A549 (cell line): ENCODE results near the gene SMAP1. TPM values are rescaled to one million over a fixed set of nuclear protein-coding genes. Genes with fewer than 3 reads are reported as not detected.

Source experiments
- ATAC-seq, 2 experiments: fragments of 200-7000 bp in 1 of 2; fragments of >200 bp in 1 of 2; cut with Nextera tagmentation in 1 of 2; cut with Tn5 transposase in 1 of 2; 3 replicates each; pipeline versions ENCODE4 v1.8.0 to v1.9.1; 2018 to 2020; ENCODE audit warnings: mild to moderate bottlenecking in 1 of 2, moderate library complexity in 1 of 2
- CTCF ChIA-PET: fragments of 300-600 bp; sonication (Branson Sonifier 250); formaldehyde crosslinking; extraction: SDS; loops from one replicate; lab custom pipeline; 2021; ENCODE audit warnings: antibody characterized with exemption, inconsistent platforms; lab: Yijun Ruan, JAX
- POLR2A ChIA-PET: fragments of 350-600 bp; formaldehyde crosslinking; extraction: SDS; loops from one replicate; lab custom pipeline; 2021; ENCODE audit warnings: antibody characterized with exemption, inconsistent platforms; lab: Yijun Ruan, JAX
- DNase-seq, 2 experiments: peaks; one replicate each; pipeline versions ENCODE4 v3.0.0 to v3.0.0-alpha.2; 2011 to 2016; ENCODE audit warnings: low read depth in 1 of 2, low spot score in 1 of 2
- FAIRE-seq: peaks from 2 replicates; lab custom pipeline; 2011; peaks lifted over from hg19 to GRCh38; lab: Jason Lieb, UNC
- H3K27ac ChIP-seq, 2 experiments: fragments of >200 bp; sonication (Bioruptor Twin); formaldehyde crosslinking; 3 replicates each; pipeline ENCODE4 v1.5.1; 2016 to 2017
- H3K4me1 ChIP-seq: fragments of >200 bp; sonication (Bioruptor Twin); formaldehyde crosslinking; 3 replicates; pipeline ENCODE4 v1.6.1; 2016
- H3K4me2 ChIP-seq: fragments of >200 bp; sonication (Bioruptor Twin); formaldehyde crosslinking; 3 replicates; pipeline ENCODE4 v1.6.1; 2016
- H3K4me3 ChIP-seq: fragments of >200 bp; sonication (Bioruptor Twin); formaldehyde crosslinking; 3 replicates; pipeline ENCODE4 v1.5.1; 2016
- H3K9me3 ChIP-seq: fragments of >200 bp; sonication (Bioruptor Twin); formaldehyde crosslinking; 3 replicates; pipeline ENCODE4 v1.6.1; 2016
- BHLHE40 ChIP-seq: IDR thresholded peaks from 2 replicates; pipeline ENCODE4 v1.6.1; 2012; ENCODE audit warnings: low read depth, low read length, inconsistent platforms
- EHMT2 ChIP-seq: fragments of 200-600 bp; sonication (generic); IDR thresholded peaks from 2 replicates; pipeline ENCODE4 v1.6.1; 2016; ENCODE audit warnings: antibody characterized with exemption, low read depth, mild to moderate bottlenecking, moderate library complexity
- FOSB ChIP-seq: fragments of 250-450 bp; sonication (Bioruptor Pico); IDR thresholded peaks from 2 replicates; pipeline ENCODE4 v1.5.0; 2020; ENCODE audit warnings: mild to moderate bottlenecking, moderate library complexity
- FOSL2 ChIP-seq, 2 experiments: fragments of 450-650 bp in 1 of 2; fragments of >200 bp in 1 of 2; sonication (Bioruptor Twin) in 1 of 2; formaldehyde crosslinking; IDR thresholded peaks; 2 replicates each; pipeline versions ENCODE4 v1.5.0 to v1.6.1; 2016 to 2020; ENCODE audit warnings: mild to moderate bottlenecking in 1 of 2, moderate library complexity in 1 of 2
- FOXS1 ChIP-seq: fragments of 250-450 bp; sonication (Bioruptor Pico); IDR thresholded peaks from 2 replicates; pipeline ENCODE4 v1.5.0; 2020; ENCODE audit warnings: mild to moderate bottlenecking, moderate library complexity
- HDAC2 ChIP-seq: fragments of 200-600 bp; sonication (generic); IDR thresholded peaks from 2 replicates; pipeline ENCODE4 v1.6.1; 2016
- HOXB13 ChIP-seq: fragments of 250-450 bp; sonication (Bioruptor Pico); IDR thresholded peaks from 2 replicates; pipeline ENCODE4 v1.5.0; 2020; ENCODE audit warnings: low read depth, mild to moderate bottlenecking, moderate library complexity
- JUN ChIP-seq, 2 experiments: fragments of >200 bp; sonication (Bioruptor Twin); formaldehyde crosslinking; IDR thresholded peaks; 2 replicates in 1 of 2; 3 replicates in 1 of 2; pipeline ENCODE4 v1.6.1; 2016 to 2017
- MAFK ChIP-seq: fragments of 450-650 bp; IDR thresholded peaks from 2 replicates; pipeline ENCODE4 v1.6.1; 2014; ENCODE audit not compliant: partially characterized antibody
- MAZ ChIP-seq: fragments of 150-350 bp; IDR thresholded peaks from 2 replicates; pipeline ENCODE4 v1.6.1; 2014; ENCODE audit warnings: antibody characterized with exemption, low read depth, low read length, borderline replicate concordance
- NPAS2 ChIP-seq: fragments of 250-450 bp; sonication (Bioruptor Pico); IDR thresholded peaks from 2 replicates; pipeline ENCODE4 v1.8.0; 2022; ENCODE audit warnings: mild to moderate bottlenecking, moderate library complexity, borderline replicate concordance
- NR3C1 ChIP-seq: fragments of >200 bp; sonication (Bioruptor Twin); formaldehyde crosslinking; IDR thresholded peaks from 3 replicates; pipeline ENCODE4 v1.6.1; 2017
- RAD21 ChIP-seq, 2 experiments: fragments of >200 bp in 1 of 2; sonication (Bioruptor Twin) in 1 of 2; formaldehyde crosslinking in 1 of 2; IDR thresholded peaks in 1 of 2; conservative IDR thresholded peaks in 1 of 2; 2 replicates in 1 of 2; 3 replicates in 1 of 2; pipeline ENCODE4 v1.6.1; 2012 to 2018; ENCODE audit warnings: inconsistent platforms in 1 of 2
- RARB ChIP-seq: fragments of 250-450 bp; sonication (Bioruptor Pico); IDR thresholded peaks from 2 replicates; pipeline ENCODE4 v1.8.0; 2021; ENCODE audit warnings: mild to moderate bottlenecking, moderate library complexity
- ZC3H11A ChIP-seq: fragments of 450-650 bp; IDR thresholded peaks from 2 replicates; pipeline ENCODE4 v1.6.1; 2014; ENCODE audit warnings: antibody characterized with exemption, mild to moderate bottlenecking
- ZNF302 ChIP-seq: fragments of 250-450 bp; sonication (Bioruptor Pico); IDR thresholded peaks from 2 replicates; pipeline ENCODE4 v1.9.0; 2021; ENCODE audit warnings: inconsistent platforms, mild to moderate bottlenecking, moderate library complexity
- WGBS: methylation state at CpG from one replicate; pipeline ENCODE4 v1.1.6; 2017; ENCODE audit errors: missing lambda C conversion rate; 5-methylcytosine and 5-hydroxymethylcytosine counted together
- polyA plus RNA-seq, 4 experiments: library from polyadenylated mRNA; depleted of rRNA in 3 of 4; stranded (reverse); fragments of >200 nt; fragmentation: RNase III in 1 of 4; extraction: RNeasy Plus Mini Kit Qiagen cat#74134 plus additional on column Dnase treatment in 1 of 4; gene quantifications; 2 replicates in 3 of 4; 3 replicates in 1 of 4; pipeline ENCODE4 v1.2.3, GENCODE V29; 2011 to 2017
- TF ChIP-seq, protein P1 (sequence below): fragments of >200 bp; sonication (Bioruptor Twin); formaldehyde crosslinking; IDR thresholded peaks from 3 replicates; pipeline ENCODE4 v1.5.1; 2016
- TF ChIP-seq, protein P2 (sequence below): IDR thresholded peaks from 2 replicates; pipeline ENCODE4 v1.6.1; 2012
- TF ChIP-seq, protein P3 (sequence below): fragments of 200-600 bp; sonication (generic); IDR thresholded peaks from 2 replicates; pipeline ENCODE4 v1.6.1; 2016; ENCODE audit warnings: antibody characterized with exemption, mild to moderate bottlenecking, moderate library complexity
- TF ChIP-seq, protein P4 (sequence below): fragments of 250-450 bp; sonication (Bioruptor Pico); IDR thresholded peaks from 2 replicates; pipeline ENCODE4 v1.5.0; 2020; ENCODE audit warnings: low read depth, mild to moderate bottlenecking, moderate library complexity

SMAP1 gene
- polyA plus RNA-seq, 2 of the 4 experiments (the other 2 are of a cell fraction) = 15.6 to 27.8 TPM

DNA sequence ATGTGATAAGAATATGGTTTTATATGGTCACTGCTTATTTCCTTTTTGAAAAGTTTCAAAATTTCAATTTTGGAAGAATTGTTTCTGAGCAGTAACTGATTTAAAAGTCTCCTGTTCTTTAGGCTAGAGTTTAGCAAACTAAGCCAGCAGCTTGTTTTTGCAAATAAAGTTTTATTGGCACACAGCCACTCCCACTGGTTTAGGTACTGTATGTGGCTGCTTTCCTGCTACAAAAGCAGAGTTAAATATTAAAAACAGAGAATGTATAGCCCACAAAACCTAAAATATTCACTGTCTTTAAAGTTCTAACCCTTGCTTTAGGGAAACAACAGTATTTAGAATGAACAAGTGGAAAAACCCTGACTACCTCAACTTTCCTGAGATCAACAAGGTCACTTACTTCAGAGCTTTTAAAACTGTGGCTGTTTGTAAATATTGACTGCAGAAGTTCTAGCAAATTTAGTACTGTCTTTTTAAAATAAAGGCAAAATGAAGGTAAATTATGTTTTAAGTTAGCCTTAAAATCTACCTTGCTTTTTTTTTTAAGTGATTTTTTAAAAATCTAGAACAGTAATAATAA, 185.1 kb downstream of the SMAP1 start:
- FAIRE-seq (no peak), ATAC-seq (no peak), DNase-seq (no peak)
- TF ChIP-seq FOSL2 (IDR thresholded peaks at IDR 0.05) (no peak), FOSL2 (CRISPR knock-in tag; IDR thresholded peaks at IDR 0.05) (no peak), FOSB (CRISPR knock-in tag) (no peak)
- TF ChIP-seq, protein P1, sequence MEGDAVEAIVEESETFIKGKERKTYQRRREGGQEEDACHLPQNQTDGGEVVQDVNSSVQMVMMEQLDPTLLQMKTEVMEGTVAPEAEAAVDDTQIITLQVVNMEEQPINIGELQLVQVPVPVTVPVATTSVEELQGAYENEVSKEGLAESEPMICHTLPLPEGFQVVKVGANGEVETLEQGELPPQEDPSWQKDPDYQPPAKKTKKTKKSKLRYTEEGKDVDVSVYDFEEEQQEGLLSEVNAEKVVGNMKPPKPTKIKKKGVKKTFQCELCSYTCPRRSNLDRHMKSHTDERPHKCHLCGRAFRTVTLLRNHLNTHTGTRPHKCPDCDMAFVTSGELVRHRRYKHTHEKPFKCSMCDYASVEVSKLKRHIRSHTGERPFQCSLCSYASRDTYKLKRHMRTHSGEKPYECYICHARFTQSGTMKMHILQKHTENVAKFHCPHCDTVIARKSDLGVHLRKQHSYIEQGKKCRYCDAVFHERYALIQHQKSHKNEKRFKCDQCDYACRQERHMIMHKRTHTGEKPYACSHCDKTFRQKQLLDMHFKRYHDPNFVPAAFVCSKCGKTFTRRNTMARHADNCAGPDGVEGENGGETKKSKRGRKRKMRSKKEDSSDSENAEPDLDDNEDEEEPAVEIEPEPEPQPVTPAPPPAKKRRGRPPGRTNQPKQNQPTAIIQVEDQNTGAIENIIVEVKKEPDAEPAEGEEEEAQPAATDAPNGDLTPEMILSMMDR = no peak
- Histone ChIP-seq H3K4me1 (no peaks in the 10 kb centered on the region), H3K9me3 (no peaks in the 10 kb centered on the region), H3K4me3 (no peak overlapping the region), H3K4me2 (no peak overlapping the region), H3K27ac (no peak overlapping the region)
- CTCF ChIA-PET = interaction anchor here (0.8 kb wide), 1 partner anchor 31 kb away, joined by 3 read pairs; no protein-coding TSS in a partner anchor
- POLR2A ChIA-PET = no interaction called here

DNA sequence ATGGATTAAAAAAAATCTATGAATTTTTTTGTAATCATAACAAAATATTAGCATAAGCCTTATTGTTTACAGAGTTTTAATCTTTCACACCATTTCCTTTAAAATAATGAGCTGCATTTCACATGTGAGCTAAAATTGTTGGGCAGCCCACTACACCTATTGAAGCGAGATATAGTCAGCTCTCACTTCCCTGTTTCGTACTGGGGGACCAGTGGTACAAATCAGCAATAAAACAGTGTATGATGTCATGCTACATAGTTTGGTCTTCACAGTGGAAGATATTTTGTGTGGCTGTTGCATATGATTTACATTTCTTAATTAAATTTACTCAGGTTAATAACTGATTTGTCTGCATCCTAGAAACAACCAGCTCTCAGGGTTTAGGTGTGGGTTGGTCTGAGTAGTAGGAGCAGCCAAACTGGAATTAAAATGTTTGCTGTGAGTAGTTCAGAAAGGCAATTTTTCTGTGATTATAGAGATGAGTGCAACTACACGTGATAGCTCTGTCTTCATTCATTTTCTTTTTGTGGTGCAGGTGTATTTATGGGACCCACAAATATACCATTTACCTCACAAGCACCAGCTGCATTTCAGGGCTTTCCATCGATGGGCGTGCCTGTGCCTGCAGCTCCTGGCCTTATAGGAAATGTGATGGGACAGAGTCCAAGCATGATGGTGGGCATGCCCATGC, 189.8 kb downstream of the SMAP1 start:
- TF ChIP-seq NR3C1 (no peak), FOXS1 (CRISPR knock-in tag) (no peak), HDAC2 (no peak), EHMT2 (no peak), MAFK (no peak), BHLHE40 (no peak), ZC3H11A (no peak), MAZ (no peak), HOXB13 (CRISPR knock-in tag) (no peak), FOSB (CRISPR knock-in tag) (no peak), NPAS2 (CRISPR knock-in tag) (no peak), RARB (no peak), ZNF302 (CRISPR knock-in tag) (no peak), RAD21 (conservative IDR thresholded peaks at IDR 0.05 in 1 of 2, IDR thresholded peaks at IDR 0.05 in 1 of 2) (no peak), JUN (IDR thresholded peaks at IDR 0.05) (no peak)
- TF ChIP-seq, protein P2, sequence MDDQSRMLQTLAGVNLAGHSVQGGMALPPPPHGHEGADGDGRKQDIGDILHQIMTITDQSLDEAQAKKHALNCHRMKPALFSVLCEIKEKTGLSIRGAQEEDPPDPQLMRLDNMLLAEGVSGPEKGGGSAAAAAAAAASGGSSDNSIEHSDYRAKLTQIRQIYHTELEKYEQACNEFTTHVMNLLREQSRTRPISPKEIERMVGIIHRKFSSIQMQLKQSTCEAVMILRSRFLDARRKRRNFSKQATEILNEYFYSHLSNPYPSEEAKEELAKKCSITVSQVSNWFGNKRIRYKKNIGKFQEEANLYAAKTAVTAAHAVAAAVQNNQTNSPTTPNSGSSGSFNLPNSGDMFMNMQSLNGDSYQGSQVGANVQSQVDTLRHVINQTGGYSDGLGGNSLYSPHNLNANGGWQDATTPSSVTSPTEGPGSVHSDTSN = no peak
- TF ChIP-seq, protein P3, sequence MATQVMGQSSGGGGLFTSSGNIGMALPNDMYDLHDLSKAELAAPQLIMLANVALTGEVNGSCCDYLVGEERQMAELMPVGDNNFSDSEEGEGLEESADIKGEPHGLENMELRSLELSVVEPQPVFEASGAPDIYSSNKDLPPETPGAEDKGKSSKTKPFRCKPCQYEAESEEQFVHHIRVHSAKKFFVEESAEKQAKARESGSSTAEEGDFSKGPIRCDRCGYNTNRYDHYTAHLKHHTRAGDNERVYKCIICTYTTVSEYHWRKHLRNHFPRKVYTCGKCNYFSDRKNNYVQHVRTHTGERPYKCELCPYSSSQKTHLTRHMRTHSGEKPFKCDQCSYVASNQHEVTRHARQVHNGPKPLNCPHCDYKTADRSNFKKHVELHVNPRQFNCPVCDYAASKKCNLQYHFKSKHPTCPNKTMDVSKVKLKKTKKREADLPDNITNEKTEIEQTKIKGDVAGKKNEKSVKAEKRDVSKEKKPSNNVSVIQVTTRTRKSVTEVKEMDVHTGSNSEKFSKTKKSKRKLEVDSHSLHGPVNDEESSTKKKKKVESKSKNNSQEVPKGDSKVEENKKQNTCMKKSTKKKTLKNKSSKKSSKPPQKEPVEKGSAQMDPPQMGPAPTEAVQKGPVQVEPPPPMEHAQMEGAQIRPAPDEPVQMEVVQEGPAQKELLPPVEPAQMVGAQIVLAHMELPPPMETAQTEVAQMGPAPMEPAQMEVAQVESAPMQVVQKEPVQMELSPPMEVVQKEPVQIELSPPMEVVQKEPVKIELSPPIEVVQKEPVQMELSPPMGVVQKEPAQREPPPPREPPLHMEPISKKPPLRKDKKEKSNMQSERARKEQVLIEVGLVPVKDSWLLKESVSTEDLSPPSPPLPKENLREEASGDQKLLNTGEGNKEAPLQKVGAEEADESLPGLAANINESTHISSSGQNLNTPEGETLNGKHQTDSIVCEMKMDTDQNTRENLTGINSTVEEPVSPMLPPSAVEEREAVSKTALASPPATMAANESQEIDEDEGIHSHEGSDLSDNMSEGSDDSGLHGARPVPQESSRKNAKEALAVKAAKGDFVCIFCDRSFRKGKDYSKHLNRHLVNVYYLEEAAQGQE = no peak
- TF ChIP-seq, protein P4, sequence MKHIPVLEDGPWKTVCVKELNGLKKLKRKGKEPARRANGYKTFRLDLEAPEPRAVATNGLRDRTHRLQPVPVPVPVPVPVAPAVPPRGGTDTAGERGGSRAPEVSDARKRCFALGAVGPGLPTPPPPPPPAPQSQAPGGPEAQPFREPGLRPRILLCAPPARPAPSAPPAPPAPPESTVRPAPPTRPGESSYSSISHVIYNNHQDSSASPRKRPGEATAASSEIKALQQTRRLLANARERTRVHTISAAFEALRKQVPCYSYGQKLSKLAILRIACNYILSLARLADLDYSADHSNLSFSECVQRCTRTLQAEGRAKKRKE = no peak
- no peaks in the 10 kb centered on the region for H3K9me3 ChIP-seq
- WGBS = 88% methylated on average over 5 of the region's 5 CpGs
- H3K4me1 ChIP-seq = no peaks in the 10 kb centered on the region
- H3K27ac ChIP-seq = no peak overlapping the region
- no peak overlapping the region for H3K4me2 ChIP-seq
- ATAC-seq (no peak), DNase-seq (no peak), FAIRE-seq (no peak)
- ChIA-PET POLR2A (no interaction called here), CTCF (interaction anchor here (0.6 to 0.9 kb wide), 2 partner anchors 26 to 440 kb away, joined by 3 to 5 read pairs; no protein-coding TSS in a partner anchor)
- no peak overlapping the region for H3K4me3 ChIP-seq
